ENCODE measurements around the gene OR2T8. TPM values are rescaled to one million over a fixed set of nuclear protein-coding genes. Genes with fewer than 3 reads are reported as not detected.

The OR2T8 gene
- total RNA-seq (2013; cell fraction: nucleolus; rRNA removed): not detected in 2 replicates
- total RNA-seq (2014; rRNA removed) (0.11 TPM in 1 of 2 replicates, not detected in the other), total RNA-seq (2014; rRNA removed; fragmentation: Illumina TruSeq; extraction: Trizol) (not detected in 2 replicates), total RNA-seq (2021) (not detected in 2 replicates), polyA plus RNA-seq (2011; rRNA removed) (not detected in 2 replicates), polyA plus RNA-seq (2014; fragmentation: Illumina TruSeq; extraction: Trizol) (not detected in 2 replicates), polyA plus RNA-seq (2014; fragmentation: Nextera tagmentation; extraction: Ambion mirVana) (not detected), polyA plus RNA-seq (2014; rRNA removed) (not detected in 2 replicates), polyA plus RNA-seq (2016; fragmentation: Nextera tagmentation; extraction: Ambion mirVana) (not detected), polyA minus RNA-seq (2011; rRNA and poly(A)+ RNA removed) (not detected in 2 replicates), Bru-seq, nascent RNA (not detected), BruChase-seq, experiment 1, labeled RNA remaining after a 6-hour chase (not detected), BruChase-seq, experiment 2, labeled RNA remaining after a 2-hour chase (not detected)
- not detected for polyA plus RNA-seq (2011; ENCODE audit: low read depth)
- not detected in 2 replicates for polyA plus RNA-seq (2011; cell fraction: cytosol; rRNA removed)
- polyA plus RNA-seq (2011; cell fraction: nucleus; rRNA removed): not detected in 2 replicates
- not detected in 2 replicates for polyA plus RNA-seq (2012)
- polyA minus RNA-seq (2011; cell fraction: cytosol; rRNA and poly(A)+ RNA removed): not detected in 2 replicates
- polyA minus RNA-seq (2011; cell fraction: nucleus; rRNA and poly(A)+ RNA removed): not detected in 2 replicates
- long read RNA-seq, experiment 1: 0 reads
- long read RNA-seq, experiment 2: 0 reads

GRCh38 chr1:247919952-247920351 lies at the start of gene OR2T8:
OR2T8 (plus strand) TSS chr1:247920252; CDS start chr1:247921018, 766 bp downstream.
- WGBS (ENCODE audit: insufficient coverage, insufficient replicate concordance, low lambda C conversion rate, missing lambda C conversion rate): 48% methylated on average over 2 of the region's 2 CpGs
- no peak within 1 kb of the TSS for H2AFZ ChIP-seq (ENCODE audit: control insufficient read depth, low read depth, low read length)
- CTCF ChIA-PET: no interaction called here
- no peak for DNase-seq (ENCODE audit: low read depth, low spot score)
- H3K36me3 ChIP-seq (ENCODE audit: control insufficient read depth in 2 of 2, insufficient read depth in 2 of 2, low read length in 1 of 2): no peaks in the 10 kb centered on the region
- intact Hi-C loops (cut with micrococcal nuclease; ENCODE audit: unreplicated experiment) (no loop called here), in situ Hi-C loops (cut with MboI) (no loop called here)
- H4K20me1 ChIP-seq (ENCODE audit: control insufficient read depth, insufficient read depth): no peaks in the 10 kb centered on the region
- H3K4me2 ChIP-seq (ENCODE audit: control insufficient read depth, insufficient read depth): no peak within 1 kb of the TSS
- H3K9me3 ChIP-seq (replicated peaks; ENCODE audit: control insufficient read depth, insufficient read depth, low read length): no peaks in the 10 kb centered on the region
- RAD21 ChIA-PET (ENCODE audit: unreplicated experiment): no interaction called here
- no peaks in the 10 kb centered on the region for H3K4me1 ChIP-seq (ENCODE audit: control insufficient read depth, insufficient read depth, low read length)
- H3K4me3 ChIP-seq: no peak within 1 kb of the TSS
- H3K27ac ChIP-seq (ENCODE audit: control insufficient read depth, insufficient read depth): no peak within 1 kb of the TSS
- TF ChIP-seq PBX3 (IDR thresholded peaks at IDR 0.05; ENCODE audit: insufficient replicate concordance, low read depth, low read length): no peak
- TF ChIP-seq ATF7 (IDR thresholded peaks at IDR 0.05; ENCODE audit: low read depth): no peak
- TF ChIP-seq ZBTB4 (CRISPR knock-in tag; IDR thresholded peaks at IDR 0.05): no peak
- TF ChIP-seq ZBTB40 (IDR thresholded peaks at IDR 0.05; ENCODE audit: borderline replicate concordance): no peak
- TF ChIP-seq HSF1 (IDR thresholded peaks at IDR 0.05; ENCODE audit: low read depth, low read length): no peak
- TF ChIP-seq POLR2AphosphoS5 (IDR thresholded peaks at IDR 0.05; ENCODE audit: low read length): no peak
- no peak for FAIRE-seq
- no peak for ATAC-seq
- H3K9ac ChIP-seq (ENCODE audit: control insufficient read depth, insufficient read depth, low read length): no peak within 1 kb of the TSS
- BruUV-seq (replicated peaks): no TSS peak
- POLR2A ChIA-PET: no interaction called here
- H3K79me2 ChIP-seq (ENCODE audit: control insufficient read depth, insufficient read depth, low read length): no peaks in the 10 kb centered on the region
- SMC1A ChIA-PET (ENCODE audit: uncharacterized antibody, unreplicated experiment): no interaction called here
- no peaks in the 10 kb centered on the region; a peak in 1 of 4 replicates for H3K27me3 ChIP-seq (replicated peaks in 1 of 2; ENCODE audit: control insufficient read depth in 2 of 2, insufficient read depth in 2 of 2, low read length in 1 of 2)
